Right hindlimb (tissue), 1 donor: Measurements from ENCODE around the gene FPR1.
A peak's percentile ranks its signal among the peaks of the same experiment; 100 is the strongest.

ENCODE experiments used
- DNase-seq: peaks from one replicate; pipeline ENCODE4 v3.0.0-alpha.2; 2018

FPR1 gene

GRCh38 chr19:51735759-51736449 lies 15.8 kb downstream of the FPR1 start:
- DNase-seq = no peak

GRCh38 chr19:51733742-51734522 lies 17.7 kb downstream of the FPR1 start:
- no peak for DNase-seq

GRCh38 chr19:51729781-51730180 lies 21.9 kb downstream of the FPR1 start:
- no peak for DNase-seq

- DNase-seq = no peak
Observed at GRCh38 chr19:51727349-51727880, 24.3 kb downstream of the FPR1 start.

- DNase-seq = peak; percentile 50
Observed at GRCh38 chr19:51726049-51726448, 25.6 kb downstream of the FPR1 start.

- DNase-seq = peak; percentile 54
Observed at GRCh38 chr19:51724543-51724942, 27.1 kb downstream of the FPR1 start.

GRCh38 chr19:51722492-51722891 lies 29.2 kb downstream of the FPR1 start:
- DNase-seq = no peak

GRCh38 chr19:51721905-51722304 lies 29.8 kb downstream of the FPR1 start:
- no peak for DNase-seq

- no peak for DNase-seq
Observed at GRCh38 chr19:51719251-51719988, 32.3 kb downstream of the FPR1 start.

GRCh38 chr19:51716925-51717324 lies 34.8 kb downstream of the FPR1 start:
- no peak for DNase-seq

- no peak for DNase-seq
Observed at GRCh38 chr19:51715850-51716249, 35.8 kb downstream of the FPR1 start.

- no peak for DNase-seq
Observed at GRCh38 chr19:51714848-51715247, 36.8 kb downstream of the FPR1 start.

- DNase-seq = no peak
Observed at GRCh38 chr19:51713319-51714285, 38.1 kb downstream of the FPR1 start.

- no peak for DNase-seq
Observed at GRCh38 chr19:51712461-51713081, 39.1 kb downstream of the FPR1 start.

- DNase-seq = no peak
Observed at GRCh38 chr19:51711702-51712101, 40.0 kb downstream of the FPR1 start.

- no peak for DNase-seq
Observed at GRCh38 chr19:51710163-51710562, 41.5 kb downstream of the FPR1 start.

GRCh38 chr19:51709575-51709974 lies 42.1 kb downstream of the FPR1 start:
- no peak for DNase-seq

- no peak for DNase-seq
Observed at GRCh38 chr19:51708811-51709210, 42.9 kb downstream of the FPR1 start.

GRCh38 chr19:51706885-51707284 lies 44.8 kb downstream of the FPR1 start:
- DNase-seq = no peak

- DNase-seq = no peak
Observed at GRCh38 chr19:51706296-51706695, 45.4 kb downstream of the FPR1 start.

GRCh38 chr19:51704626-51705025 lies 47.1 kb downstream of the FPR1 start:
- no peak for DNase-seq
